Urothelium cell line (cell line): ENCODE measurements around the gene CELF2.

ENCODE experiments used
- DNase-seq: peaks from one replicate; pipeline ENCODE4 v3.0.0; 2011; ENCODE audit warnings: low spot score, mixed read lengths
- FAIRE-seq: peaks from 2 replicates; lab custom pipeline; 2011; peaks lifted over from hg19 to GRCh38; lab: Jason Lieb, UNC

The CELF2 gene

GRCh38 chr10:11213137-11213536 is 195.5 kb downstream of the CELF2 start:
- DNase-seq = no peak
- FAIRE-seq = no peak

DNA sequence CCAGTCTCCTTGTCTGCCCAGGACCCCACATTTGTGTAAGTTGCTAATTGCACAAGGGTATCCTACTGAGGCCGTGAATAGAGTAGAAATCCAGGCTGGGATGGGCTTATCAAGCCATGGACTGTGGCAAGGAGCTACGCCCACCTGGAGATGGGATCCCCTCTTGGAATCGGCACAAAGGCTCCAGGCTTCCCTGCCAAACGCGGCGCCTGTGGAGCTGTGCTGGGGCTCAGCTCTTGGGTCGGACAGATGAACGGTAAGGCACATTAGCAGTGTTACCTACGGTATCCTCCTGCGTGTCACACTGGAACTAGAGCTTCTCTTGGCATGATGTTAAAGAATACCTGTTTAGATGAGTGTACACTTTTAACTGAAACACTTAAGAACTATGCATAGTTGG is 196.7 kb downstream of the CELF2 start:
- FAIRE-seq (no peak), DNase-seq (no peak)

GRCh38 chr10:11215471-11215870 is 197.8 kb downstream of the CELF2 start:
- DNase-seq = no peak
- no peak for FAIRE-seq

DNA sequence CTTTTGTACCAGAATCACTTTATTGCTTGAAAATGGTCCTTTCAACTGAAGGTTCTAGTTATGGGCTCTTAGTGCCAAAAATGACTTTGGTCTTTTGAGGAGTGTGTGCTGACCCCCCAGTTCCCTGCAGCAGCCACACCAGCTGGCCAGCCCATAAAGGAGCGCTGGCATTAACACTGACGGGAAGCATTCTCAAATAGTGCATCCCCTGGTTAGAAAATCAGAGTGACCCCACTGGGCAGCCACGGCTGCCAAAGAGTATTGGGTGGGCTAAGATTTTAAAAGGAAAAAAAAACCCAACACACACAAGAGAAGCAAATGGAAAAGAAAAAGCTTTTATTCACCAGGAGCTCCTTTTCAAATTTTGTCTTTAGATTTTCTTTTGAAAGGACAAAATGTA is 199.8 kb downstream of the CELF2 start:
- no peak for FAIRE-seq
- no peak for DNase-seq

GRCh38 chr10:11218395-11218794 is 200.7 kb downstream of the CELF2 start:
- DNase-seq (no peak), FAIRE-seq (no peak)

DNA sequence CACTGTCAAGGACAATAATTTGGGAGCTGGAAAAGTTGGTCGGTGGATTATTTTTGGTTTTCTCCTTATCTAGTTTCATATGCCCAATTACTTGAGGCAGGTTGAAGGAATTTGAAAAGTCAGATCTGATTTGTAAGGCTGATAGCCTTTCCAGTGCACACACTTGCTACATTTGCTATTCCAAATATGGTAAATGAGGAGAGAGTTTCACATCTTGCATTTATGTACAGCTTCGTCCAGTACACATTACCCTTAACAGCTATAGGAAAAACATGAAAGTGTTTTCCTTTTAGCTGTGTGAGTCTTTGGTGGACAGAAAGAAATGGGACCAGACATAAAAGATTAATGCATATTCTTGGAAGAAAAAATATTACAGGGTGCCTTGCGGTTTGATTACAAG is 201.8 kb downstream of the CELF2 start:
- no peak for FAIRE-seq
- no peak for DNase-seq

DNA sequence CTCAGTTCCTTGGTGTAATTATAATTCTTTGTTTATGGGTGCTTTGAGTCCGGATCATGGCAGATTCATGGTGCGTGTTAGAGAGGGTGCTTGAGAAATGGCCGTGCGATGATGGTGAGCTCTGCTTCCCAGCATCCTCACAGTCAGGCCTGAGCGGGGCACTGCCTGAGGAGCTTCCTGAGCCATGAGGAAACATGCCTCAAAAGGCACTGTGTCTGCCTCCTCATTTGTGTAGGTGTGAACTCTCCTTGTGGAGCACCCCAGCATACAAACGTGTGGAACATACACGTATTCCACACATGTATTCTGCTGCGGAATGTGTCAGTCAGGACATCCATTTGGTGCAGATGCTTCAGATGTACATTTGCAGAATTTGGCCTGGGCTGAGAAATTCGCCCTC is 205.4 kb downstream of the CELF2 start:
- FAIRE-seq (no peak), DNase-seq (no peak)

- no peak for FAIRE-seq
- no peak for DNase-seq
Measured at GRCh38 chr10:11223507-11224140, 206.0 kb downstream of the CELF2 start.

- FAIRE-seq (no peak), DNase-seq (no peak)
Measured at GRCh38 chr10:11224321-11224720, 206.6 kb downstream of the CELF2 start.

DNA sequence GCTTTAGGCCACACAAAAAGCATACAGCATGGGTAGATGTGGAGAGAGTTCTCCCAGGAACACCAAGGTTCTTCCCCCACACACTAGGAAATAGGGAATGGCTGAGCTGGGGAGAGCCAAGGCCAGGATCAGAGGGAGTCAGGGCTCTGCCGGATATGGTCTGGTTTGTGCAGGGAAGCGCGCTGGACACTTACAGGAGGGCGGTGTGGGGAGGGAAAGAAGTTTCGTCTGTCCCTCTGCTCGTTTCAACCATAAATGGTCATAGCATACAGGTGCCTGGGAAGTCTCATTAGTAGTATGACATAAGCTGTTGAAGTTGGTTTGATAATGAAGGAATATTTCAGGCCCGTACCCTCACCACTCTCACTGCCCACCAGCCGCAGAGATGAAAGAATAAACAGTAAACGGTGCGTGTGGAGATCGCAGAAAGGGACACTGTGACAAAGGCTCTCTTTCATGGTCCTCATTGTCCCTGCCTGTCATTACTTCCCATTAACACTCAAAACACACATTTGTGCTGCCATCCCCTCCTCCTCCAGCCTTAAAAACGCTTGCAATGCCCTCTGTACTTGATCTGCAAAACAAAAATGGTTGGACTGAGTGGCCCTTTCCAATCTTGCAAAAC is 207.2 kb downstream of the CELF2 start:
- FAIRE-seq = no peak

GRCh38 chr10:11225935-11226334 is 208.3 kb downstream of the CELF2 start:
- FAIRE-seq (no peak), DNase-seq (no peak)

More for the DNA sequence above, 207.2 kb downstream of the CELF2 start:
- no peak for DNase-seq

GRCh38 chr10:11227103-11227502 is 209.4 kb downstream of the CELF2 start:
- DNase-seq = no peak
- FAIRE-seq = no peak

DNA sequence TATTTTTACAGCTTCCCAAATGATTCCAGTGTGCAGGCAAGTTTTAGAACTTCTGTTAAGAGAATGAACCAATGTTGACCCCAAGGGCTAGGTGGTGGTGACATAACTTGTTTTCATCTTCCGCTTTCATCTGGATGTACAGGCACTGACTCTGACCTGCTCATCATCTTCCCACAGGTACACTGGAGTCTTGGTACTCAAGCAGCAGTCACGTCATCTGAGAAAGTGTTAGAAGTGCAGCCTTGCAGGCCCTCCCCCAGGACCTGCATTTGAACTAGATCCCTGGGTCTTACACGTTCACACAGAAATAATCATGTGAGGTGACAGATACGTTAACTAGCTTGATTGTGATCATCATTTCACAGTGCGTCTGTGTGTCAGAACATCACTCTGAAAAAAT is 212.2 kb downstream of the CELF2 start:
- DNase-seq (no peak), FAIRE-seq (no peak)

DNA sequence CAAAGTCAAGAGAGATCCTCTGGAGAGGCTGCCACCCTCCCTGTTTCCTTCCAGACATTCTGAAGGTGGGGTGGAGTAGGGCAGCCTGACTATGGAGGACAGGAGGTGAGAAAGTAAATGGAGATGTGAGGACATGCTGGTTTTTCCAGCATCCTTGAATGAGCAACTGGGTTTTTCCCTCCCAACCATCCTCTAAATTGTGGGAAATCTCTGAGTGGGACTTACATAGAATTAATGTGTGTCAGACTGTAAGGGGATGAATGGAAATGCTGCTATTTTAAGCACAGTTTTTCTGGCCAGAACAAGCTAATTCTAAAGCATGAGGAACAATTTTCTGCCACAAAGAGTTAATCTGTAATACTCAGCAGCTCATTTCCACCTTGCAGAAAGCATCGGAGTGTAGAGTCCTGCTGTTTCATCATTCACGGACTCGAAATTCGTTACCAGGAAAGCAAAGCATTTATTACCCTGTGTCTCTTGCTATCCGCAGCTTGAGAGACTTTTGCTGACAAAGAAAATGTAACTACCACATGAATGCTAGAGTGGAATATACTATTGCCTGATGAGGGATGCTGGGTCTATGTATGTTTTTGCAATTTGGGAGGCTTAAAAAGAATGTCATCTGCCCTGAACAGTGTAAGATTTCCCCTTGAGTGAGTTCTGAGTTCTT is 213.0 kb downstream of the CELF2 start:
- no peak for FAIRE-seq

GRCh38 chr10:11231285-11231684 is 213.6 kb downstream of the CELF2 start:
- FAIRE-seq = no peak
- DNase-seq = no peak

More for the DNA sequence above, 213.0 kb downstream of the CELF2 start:
- no peak for DNase-seq

DNA sequence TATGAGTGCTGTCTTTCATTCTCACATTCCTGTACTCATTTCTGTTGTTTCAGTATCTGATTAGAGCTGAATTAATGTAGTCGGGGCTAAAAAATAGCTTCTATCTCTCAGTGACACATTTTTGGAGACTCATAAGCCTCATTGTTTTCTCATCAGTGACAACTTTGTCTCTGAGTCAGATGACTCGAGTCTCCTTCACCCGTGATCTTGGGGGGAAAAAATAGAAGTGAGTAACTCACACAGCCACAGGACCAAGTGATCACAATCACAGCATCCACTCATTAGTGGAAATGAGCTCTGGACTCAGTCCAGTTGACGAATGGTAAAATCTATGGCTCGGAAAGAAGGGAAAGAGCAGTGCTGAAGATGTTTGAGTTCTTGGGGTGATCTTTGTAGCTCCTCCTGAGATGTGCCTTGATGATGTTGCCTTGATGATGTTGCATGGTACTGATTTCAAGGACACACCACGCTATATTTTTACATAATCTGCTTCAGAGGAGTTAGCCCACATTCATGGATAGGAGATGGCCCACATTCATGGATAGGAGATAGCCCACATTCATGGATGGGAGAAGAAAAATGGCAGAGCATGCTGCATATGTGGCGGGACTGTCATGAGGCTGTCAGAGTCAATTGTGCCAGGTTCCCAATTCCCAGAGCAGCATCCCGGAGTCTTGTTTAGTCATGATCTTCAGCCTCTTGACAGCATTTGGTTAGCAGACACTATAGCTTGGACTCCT is 214.7 kb downstream of the CELF2 start:
- FAIRE-seq (no peak), DNase-seq (no peak)

DNA sequence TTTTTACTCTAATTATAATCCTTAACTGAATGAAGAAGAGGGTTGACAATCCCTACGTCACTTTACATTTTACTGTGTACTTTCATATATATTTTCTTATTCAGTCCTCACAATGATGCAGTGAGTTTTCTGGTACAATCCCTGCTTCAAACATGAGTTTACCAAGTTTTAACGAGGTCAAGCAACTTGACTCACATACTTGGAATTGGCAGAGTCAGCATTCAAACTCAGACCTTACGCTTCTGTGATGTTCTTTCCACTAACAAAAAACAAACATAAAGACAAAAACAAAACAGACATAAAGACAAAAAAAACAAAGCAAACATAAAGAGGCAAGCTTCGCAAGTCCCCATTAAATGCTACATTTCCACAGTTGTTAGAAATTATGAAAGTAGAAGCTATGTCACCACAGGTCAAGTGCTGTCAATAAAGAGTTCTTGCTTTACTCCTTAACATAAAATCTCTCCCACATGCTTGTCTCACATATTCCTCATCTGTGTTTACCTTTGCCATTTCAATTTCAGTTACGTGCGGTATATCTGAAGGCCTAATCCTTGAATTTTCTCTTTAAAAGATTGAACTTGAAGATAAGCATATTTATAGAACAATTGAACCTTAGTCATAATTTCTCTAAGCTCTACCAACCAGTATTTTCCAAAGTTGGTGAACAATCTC is 217.3 kb downstream of the CELF2 start:
- FAIRE-seq = no peak
- DNase-seq = no peak

DNA sequence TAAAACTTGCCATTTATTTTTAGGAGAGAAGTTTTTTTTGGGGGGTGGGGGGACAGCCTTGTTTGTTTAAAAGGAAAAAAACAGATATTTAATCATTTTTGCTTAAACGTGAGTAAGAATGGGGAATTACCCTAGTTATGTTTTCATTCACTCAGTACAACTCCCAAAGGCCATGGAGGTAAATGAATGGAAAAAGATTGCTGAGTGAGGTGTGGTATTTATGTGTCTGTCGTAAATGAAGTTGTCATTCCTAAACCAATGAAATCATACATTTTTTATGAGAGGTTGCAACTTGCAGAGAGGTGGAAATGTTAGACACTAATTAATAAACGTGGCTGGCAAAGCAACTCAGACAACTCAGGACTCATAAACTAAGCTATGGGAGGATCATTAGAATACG is 218.1 kb downstream of the CELF2 start:
- FAIRE-seq = no peak
- DNase-seq = no peak

DNA sequence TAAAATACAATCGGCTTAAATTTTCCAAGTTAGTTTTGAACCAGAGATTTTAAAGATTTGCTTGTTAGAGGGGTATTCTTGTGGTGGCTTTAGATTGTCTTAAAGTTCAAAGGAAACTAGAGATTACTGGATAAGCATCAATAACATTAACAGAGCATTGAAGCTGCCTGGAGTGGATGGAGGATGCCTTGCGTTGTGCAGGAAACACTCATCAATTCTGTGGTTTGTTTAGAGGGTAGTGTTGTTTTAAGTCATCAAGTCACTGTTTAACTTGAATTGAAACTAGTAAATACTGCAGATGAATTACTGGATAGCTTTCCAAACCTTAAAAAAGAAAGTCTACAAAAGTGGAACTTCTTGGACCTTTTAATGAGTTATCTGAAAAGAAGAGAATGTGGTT is 218.6 kb downstream of the CELF2 start:
- DNase-seq (no peak), FAIRE-seq (no peak)

- FAIRE-seq (no peak), DNase-seq (no peak)
Measured at GRCh38 chr10:11237571-11237970, 219.9 kb downstream of the CELF2 start.

DNA sequence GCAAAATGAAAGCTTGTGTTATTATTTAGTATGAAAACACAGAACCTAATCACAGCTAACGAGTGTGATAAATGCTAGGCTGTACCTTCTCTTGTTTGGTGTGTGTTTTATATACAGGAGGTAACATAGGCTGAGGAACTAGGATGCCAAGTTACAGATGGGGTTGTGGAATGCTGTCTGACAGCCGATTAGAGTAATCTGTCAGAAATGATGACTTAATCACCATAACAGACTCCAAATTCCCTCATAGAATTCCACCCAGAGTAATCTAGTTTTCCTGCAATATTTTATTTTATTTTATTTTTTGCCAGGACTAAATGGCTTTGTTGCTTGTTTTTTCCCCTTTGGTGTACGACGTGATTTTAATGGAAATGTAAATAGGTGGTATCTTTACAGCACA is 221.2 kb downstream of the CELF2 start:
- DNase-seq = no peak
- FAIRE-seq = no peak
